ENCODE measurements around the gene AKAP8L. TPM values are rescaled to one million over a fixed set of nuclear protein-coding genes. Genes with fewer than 3 reads are reported as not detected.

AKAP8L gene
- total and polyA plus RNA-seq, 2 of the 8 experiments (the other 6 are each of a cell fraction or from before 2014, with no cell fraction given), result 75.1 to 138 TPM

DNA sequence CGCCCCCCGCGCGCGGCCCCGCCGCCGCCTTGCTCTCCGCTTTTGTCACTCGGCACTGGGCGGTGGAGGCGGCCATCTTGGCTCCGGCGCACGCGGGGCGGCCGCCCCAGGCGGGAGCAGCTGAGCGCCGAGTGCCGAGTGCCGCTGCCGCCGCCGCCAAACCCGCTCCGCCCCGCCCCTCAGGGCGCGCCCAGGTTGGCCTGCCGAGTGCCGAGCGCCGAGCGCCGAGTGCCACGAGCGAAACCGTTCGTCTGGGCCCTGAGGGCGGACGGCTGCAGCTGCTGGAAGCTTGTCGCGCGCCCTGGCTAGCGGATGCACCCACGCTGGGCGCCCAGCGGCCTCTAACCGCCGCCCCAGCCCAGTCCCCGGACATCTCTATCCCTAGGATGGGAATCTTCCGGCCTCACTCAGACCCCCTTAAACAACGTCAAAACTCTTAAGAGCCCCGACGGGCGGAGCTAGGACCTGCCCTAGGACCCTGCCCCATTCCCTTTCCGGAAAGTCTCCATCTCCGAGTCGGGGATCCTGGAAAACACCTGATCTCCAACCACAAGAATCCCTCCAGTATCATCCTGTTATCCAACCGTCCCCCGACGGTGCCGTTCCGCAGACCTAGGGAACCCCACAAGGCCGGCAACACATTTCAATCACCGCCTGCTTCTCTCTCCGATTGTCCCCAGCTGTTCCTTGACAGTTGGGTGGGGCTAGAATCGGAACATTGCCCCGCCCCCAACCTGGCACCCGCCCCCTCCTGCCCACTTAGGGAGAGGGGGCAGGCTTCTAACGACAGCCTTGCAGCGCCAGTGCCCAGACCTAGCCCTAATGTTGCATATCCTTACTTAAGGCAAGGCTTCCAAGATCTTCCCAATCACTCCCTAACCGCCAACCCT, 14.1 kb upstream of the AKAP8L start (continued):
- no peak for TF ChIP-seq CHD7 (IDR thresholded peaks at IDR 0.05; ENCODE audit: insufficient replicate concordance, low read length)
- peak in 1 of 2 experiments; percentile 76; a peak in 2 of 3 replicates for TF ChIP-seq POLR2A (IDR thresholded peaks at IDR 0.05; ENCODE audit: control extremely low read depth in 1 of 2, low read depth in 2 of 2, low read length in 2 of 2)
- no peak for TF ChIP-seq MAFK (IDR thresholded peaks at IDR 0.05; ENCODE audit: low read depth, low read length)
- no peak for TF ChIP-seq ATF2 (IDR thresholded peaks at IDR 0.05; ENCODE audit: low read length)
- TF ChIP-seq KDM1A (IDR thresholded peaks at IDR 0.05; ENCODE audit: borderline replicate concordance, low read length), result no peak
- TF ChIP-seq, protein P1, sequence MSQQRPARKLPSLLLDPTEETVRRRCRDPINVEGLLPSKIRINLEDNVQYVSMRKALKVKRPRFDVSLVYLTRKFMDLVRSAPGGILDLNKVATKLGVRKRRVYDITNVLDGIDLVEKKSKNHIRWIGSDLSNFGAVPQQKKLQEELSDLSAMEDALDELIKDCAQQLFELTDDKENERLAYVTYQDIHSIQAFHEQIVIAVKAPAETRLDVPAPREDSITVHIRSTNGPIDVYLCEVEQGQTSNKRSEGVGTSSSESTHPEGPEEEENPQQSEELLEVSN (IDR thresholded peaks at IDR 0.05), result no peak
- no peak for TF ChIP-seq TEAD4 (IDR thresholded peaks at IDR 0.05; ENCODE audit: low read depth, low read length)

Measured in H1 (cell line).